Hepatocyte (in vitro differentiated cells): ENCODE results near the gene CADPS2. TPM values are rescaled to one million over a fixed set of nuclear protein-coding genes. Genes with fewer than 3 reads are reported as not detected.
A peak's percentile ranks its signal among the peaks of the same experiment; 100 is the strongest.

Experiments used
- DNase-seq: peaks from one replicate; pipeline ENCODE4 v3.0.0-alpha.2; 2016; ENCODE audit warnings: low spot score
- H2AFZ ChIP-seq: fragments of 200-600 bp; sonication (generic); 2 replicates; pipeline ENCODE4 v1.6.0; 2016; ENCODE audit warnings: antibody characterized with exemption, mild to moderate bottlenecking
- H3K27ac ChIP-seq: fragments of 200-600 bp; sonication (generic); 2 replicates; pipeline ENCODE4 v1.5.1; 2016; ENCODE audit warnings: mild to moderate bottlenecking
- H3K27me3 ChIP-seq: fragments of 200-600 bp; sonication (generic); 2 replicates; pipeline ENCODE4 v1.6.1; 2016
- H3K36me3 ChIP-seq: fragments of 200-600 bp; sonication (generic); replicated peaks from 2 replicates; pipeline ENCODE4 v1.5.1; 2016; ENCODE audit warnings: low read depth; ENCODE audit not compliant: insufficient read depth
- H3K4me1 ChIP-seq: fragments of 200-600 bp; sonication (generic); 2 replicates; pipeline ENCODE4 v1.5.1; 2016; ENCODE audit warnings: mild to moderate bottlenecking, moderate library complexity; ENCODE audit not compliant: insufficient read depth
- H3K4me2 ChIP-seq: fragments of 200-600 bp; sonication (generic); 2 replicates; pipeline ENCODE4 v1.6.0; 2016
- H3K4me3 ChIP-seq: fragments of 200-600 bp; sonication (generic); 2 replicates; pipeline ENCODE4 v1.5.1; 2016; ENCODE audit warnings: mild to moderate bottlenecking
- H3K79me2 ChIP-seq: fragments of 200-600 bp; sonication (generic); 2 replicates; pipeline ENCODE4 v1.6.0; 2017; ENCODE audit warnings: mild to moderate bottlenecking
- H3K9me2 ChIP-seq: fragments of 200-600 bp; sonication (generic); replicated peaks from 2 replicates; pipeline ENCODE4 v1.6.0; 2017; ENCODE audit warnings: mild to moderate bottlenecking; ENCODE audit not compliant: insufficient read depth
- H3K9me3 ChIP-seq: fragments of 200-600 bp; sonication (generic); 2 replicates; pipeline ENCODE4 v1.5.1; 2016; ENCODE audit warnings: low read depth, mild to moderate bottlenecking
- H4K20me1 ChIP-seq: fragments of 200-600 bp; sonication (generic); 2 replicates; pipeline ENCODE4 v1.6.0; 2016; ENCODE audit warnings: mild to moderate bottlenecking; ENCODE audit not compliant: insufficient read depth, poor library complexity, severe bottlenecking
- EZH2 ChIP-seq: fragments of 200-600 bp; sonication (generic); IDR thresholded peaks from 2 replicates; pipeline ENCODE4 v1.6.1; 2016; ENCODE audit warnings: antibody characterized with exemption, mild to moderate bottlenecking, borderline replicate concordance
- EZH2phosphoT487 ChIP-seq: fragments of 200-600 bp; sonication (generic); IDR thresholded peaks from one replicate; pipeline ENCODE4 v1.6.1; 2018; ENCODE audit warnings: antibody characterized with exemption, mild to moderate bottlenecking, low read depth, moderate library complexity; ENCODE audit not compliant: unreplicated experiment, severe bottlenecking
- WGBS: methylation state at CpG from one replicate; pipeline ENCODE4 v1.1.6; 2016; ENCODE audit warnings: low lambda C conversion rate; ENCODE audit errors: missing lambda C conversion rate; 5-methylcytosine and 5-hydroxymethylcytosine counted together
- polyA plus RNA-seq: library from polyadenylated mRNA; unstranded; fragments of >200 nt; fragmentation: Nextera tagmentation; extraction: Ambion mirVana; gene quantifications from 2 replicates; pipeline ENCODE4 v1.2.1, GENCODE V29; 2016
- total RNA-seq: library from RNA; depleted of rRNA; stranded (reverse); fragments of >200 nt; gene quantifications from 2 replicates; pipeline ENCODE4 v1.2.3, GENCODE V29; 2014
- TF ChIP-seq, protein P1 (sequence below): fragments of 200-600 bp; sonication (generic); IDR thresholded peaks from 2 replicates; pipeline ENCODE4 v1.5.1; 2016; ENCODE audit warnings: antibody characterized with exemption, mild to moderate bottlenecking; ENCODE audit not compliant: poor library complexity

The CADPS2 gene
- total and polyA plus RNA-seq, 2 experiments from 2014 or later, result 15.7 to 37.4 TPM

DNA sequence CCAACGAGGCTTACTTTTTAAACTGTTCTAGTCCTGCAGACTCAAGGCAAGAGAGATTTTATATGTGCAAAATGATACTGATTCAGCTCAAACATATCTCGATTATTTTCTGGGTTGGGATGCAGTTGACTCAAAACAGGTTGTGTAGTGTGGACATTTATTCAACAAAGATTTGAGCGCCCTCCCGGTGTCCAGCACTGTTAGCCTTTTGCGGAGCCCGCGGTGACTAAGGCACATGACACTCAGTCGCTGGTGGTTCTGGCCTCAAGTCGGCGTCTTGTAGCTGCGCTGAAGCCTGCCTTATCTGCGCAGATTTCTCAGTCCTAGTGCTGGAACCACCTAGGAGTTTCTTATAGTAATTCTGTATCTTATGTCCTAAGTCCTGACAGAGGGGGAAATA is 938 bp upstream of the CADPS2 start:
- peak; percentile 86 for DNase-seq
- under 1% methylated on average over 12 of the region's 12 CpGs for WGBS
- H3K9me3 ChIP-seq, result no peaks in the 10 kb centered on the region
- H2AFZ ChIP-seq, result peak overlapping the region; percentile 98
- H3K4me1 ChIP-seq, result peaks cover 19% of the 10 kb centered on the region
- peak overlapping the region; percentile 90 for H3K4me3 ChIP-seq
- no peaks in the 10 kb centered on the region for H3K9me2 ChIP-seq
- TF ChIP-seq EZH2phosphoT487, result no peak
- no peak for TF ChIP-seq EZH2
- TF ChIP-seq, protein P1, sequence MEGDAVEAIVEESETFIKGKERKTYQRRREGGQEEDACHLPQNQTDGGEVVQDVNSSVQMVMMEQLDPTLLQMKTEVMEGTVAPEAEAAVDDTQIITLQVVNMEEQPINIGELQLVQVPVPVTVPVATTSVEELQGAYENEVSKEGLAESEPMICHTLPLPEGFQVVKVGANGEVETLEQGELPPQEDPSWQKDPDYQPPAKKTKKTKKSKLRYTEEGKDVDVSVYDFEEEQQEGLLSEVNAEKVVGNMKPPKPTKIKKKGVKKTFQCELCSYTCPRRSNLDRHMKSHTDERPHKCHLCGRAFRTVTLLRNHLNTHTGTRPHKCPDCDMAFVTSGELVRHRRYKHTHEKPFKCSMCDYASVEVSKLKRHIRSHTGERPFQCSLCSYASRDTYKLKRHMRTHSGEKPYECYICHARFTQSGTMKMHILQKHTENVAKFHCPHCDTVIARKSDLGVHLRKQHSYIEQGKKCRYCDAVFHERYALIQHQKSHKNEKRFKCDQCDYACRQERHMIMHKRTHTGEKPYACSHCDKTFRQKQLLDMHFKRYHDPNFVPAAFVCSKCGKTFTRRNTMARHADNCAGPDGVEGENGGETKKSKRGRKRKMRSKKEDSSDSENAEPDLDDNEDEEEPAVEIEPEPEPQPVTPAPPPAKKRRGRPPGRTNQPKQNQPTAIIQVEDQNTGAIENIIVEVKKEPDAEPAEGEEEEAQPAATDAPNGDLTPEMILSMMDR, result peak; percentile 36
- H3K27ac ChIP-seq, result peak overlapping the region; percentile 93
- no peaks in the 10 kb centered on the region for H4K20me1 ChIP-seq
- no peaks in the 10 kb centered on the region for H3K36me3 ChIP-seq
- no peaks in the 10 kb centered on the region for H3K27me3 ChIP-seq
- H3K4me2 ChIP-seq, result peak overlapping the region; percentile 93
- peaks cover 27% of the 10 kb centered on the region for H3K79me2 ChIP-seq

DNA sequence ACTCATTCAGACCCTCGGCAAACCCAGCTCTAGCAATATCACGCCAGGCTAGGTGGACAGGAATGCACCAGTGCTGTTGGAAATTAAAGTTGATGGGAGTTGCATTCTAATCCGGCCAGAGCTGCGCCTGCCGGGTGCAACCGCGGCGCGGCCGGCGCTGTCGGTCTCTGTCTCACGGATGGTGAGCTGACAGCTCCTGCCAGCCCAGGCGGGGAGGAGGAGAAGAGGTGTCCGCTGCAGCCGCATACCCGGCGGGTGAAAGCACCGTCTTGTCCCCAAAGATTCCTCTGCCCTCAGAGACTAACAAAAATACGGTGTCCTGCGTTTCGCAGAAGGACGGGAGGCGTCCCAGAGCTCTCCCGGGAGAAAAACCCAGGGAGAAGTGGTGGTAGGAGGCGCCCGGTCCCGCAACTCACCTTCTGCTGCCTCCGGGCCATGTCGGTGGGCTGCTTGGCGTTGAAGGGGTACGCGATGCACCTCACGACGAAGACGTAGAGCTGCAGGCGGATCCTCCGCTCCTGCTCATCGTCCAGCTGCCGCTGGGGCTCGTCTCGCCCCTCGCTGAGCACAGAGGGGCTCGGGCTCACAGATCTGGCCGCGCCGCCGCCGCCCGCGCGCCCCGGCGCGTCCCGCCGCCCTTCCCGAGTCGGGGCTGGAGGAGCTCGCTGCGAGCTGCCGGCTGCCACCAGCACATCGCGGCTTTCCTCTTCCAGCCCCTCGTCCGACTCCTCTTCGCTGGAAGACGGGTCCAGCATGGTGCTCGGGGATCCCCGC is 490 bp downstream of the CADPS2 start:
- peak; percentile 60 for DNase-seq
- no peaks in the 10 kb centered on the region for H3K9me3 ChIP-seq
- 1% methylated on average over 48 of the region's 70 CpGs for WGBS
- peaks cover 21% of the 10 kb centered on the region for H3K4me1 ChIP-seq
- peak overlapping the region; percentile 93 for H3K27ac ChIP-seq
- no peaks in the 10 kb centered on the region for H4K20me1 ChIP-seq
- peak overlapping the region; percentile 90 for H3K4me3 ChIP-seq
- H3K36me3 ChIP-seq, result no peaks in the 10 kb centered on the region
- TF ChIP-seq, protein P1, result no peak
- TF ChIP-seq EZH2phosphoT487, result no peak
- no peak for TF ChIP-seq EZH2
- peaks cover 34% of the 10 kb centered on the region for H3K79me2 ChIP-seq
- H3K4me2 ChIP-seq, result peak overlapping the region; percentile 93
- peak overlapping the region; percentile 98 for H2AFZ ChIP-seq
- no peaks in the 10 kb centered on the region for H3K9me2 ChIP-seq
- H3K27me3 ChIP-seq, result no peaks in the 10 kb centered on the region

DNA sequence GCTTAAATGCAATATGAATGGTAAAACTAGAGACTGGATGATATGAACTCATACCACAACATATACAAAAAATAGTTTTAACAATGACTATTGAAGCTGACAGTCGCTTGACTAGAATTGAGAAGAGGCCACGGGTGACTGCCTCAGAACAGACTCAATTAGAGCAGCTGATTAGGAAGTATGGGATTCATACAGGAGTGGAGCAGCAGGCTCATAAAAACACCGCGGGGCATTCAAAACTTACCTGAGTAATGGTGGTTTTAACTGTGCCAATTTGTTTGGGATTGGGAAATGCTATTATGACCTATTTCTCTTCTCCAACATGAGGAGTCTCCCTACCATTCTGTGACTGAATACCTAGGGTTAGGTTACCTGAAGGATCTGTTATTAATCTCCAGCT is 2.1 kb downstream of the CADPS2 start:
- DNase-seq, result no peak
- H3K4me3 ChIP-seq, result no peak overlapping the region
- no peak overlapping the region for H3K27ac ChIP-seq
- H2AFZ ChIP-seq, result no peak overlapping the region
- peaks cover 22% of the 10 kb centered on the region for H3K4me1 ChIP-seq
- H3K79me2 ChIP-seq, result peaks cover 45% of the 10 kb centered on the region
- no peaks in the 10 kb centered on the region for H3K9me3 ChIP-seq
- H3K36me3 ChIP-seq, result no peaks in the 10 kb centered on the region
- H3K4me2 ChIP-seq, result peak overlapping the region; percentile 93
- no peaks in the 10 kb centered on the region for H3K9me2 ChIP-seq
- WGBS, result 60% methylated on average over 4 of the region's 4 CpGs
- H3K27me3 ChIP-seq, result no peaks in the 10 kb centered on the region
- H4K20me1 ChIP-seq, result no peaks in the 10 kb centered on the region
- TF ChIP-seq EZH2phosphoT487 (no peak), EZH2 (no peak)
- TF ChIP-seq, protein P1, result no peak
